Esophagus muscularis mucosa (tissue), 4 donors: ENCODE measurements around the gene KCNE3. TPM values are rescaled to one million over a fixed set of nuclear protein-coding genes. Genes with fewer than 3 reads are reported as not detected.

Source experiments
- DNase-seq: peaks from one replicate; pipeline ENCODE4 v3.0.0-alpha.2; 2017; ENCODE audit errors: extremely low spot score
- H3K27ac ChIP-seq, 4 donors: fragments of 200-600 bp; sonication (generic); replicated peaks in 1 of 4; 1 replicate in 3 of 4; 2 replicates in 1 of 4; pipeline ENCODE4 v1.5.1; 2016 to 2019; ENCODE audit warnings: mild to moderate bottlenecking in 1 of 4
- H3K27me3 ChIP-seq, 4 donors: fragments of 200-600 bp; sonication (generic); one replicate each; pipeline versions ENCODE4 v1.5.1 to v1.6.0; 2016 to 2019
- H3K36me3 ChIP-seq, 4 donors: fragments of 200-600 bp; sonication (generic); one replicate each; pipeline ENCODE4 v1.5.1; 2016 to 2019
- H3K4me1 ChIP-seq, 4 donors: fragments of 200-600 bp; sonication (generic); one replicate each; pipeline ENCODE4 v1.5.1; 2016 to 2019
- H3K4me3 ChIP-seq, 4 donors: fragments of 200-600 bp; sonication (generic); 1 replicate in 2 of 4; 2 replicates in 2 of 4; pipeline ENCODE4 v1.5.1; 2016 to 2019; ENCODE audit warnings: mild to moderate bottlenecking in 4 of 4, moderate library complexity in 1 of 4
- H3K9me3 ChIP-seq, 4 donors: fragments of 200-600 bp; sonication (generic); 1 replicate in 3 of 4; 2 replicates in 1 of 4; pipeline ENCODE4 v1.5.1; 2016 to 2019
- EP300 ChIP-seq: sonication (generic); formaldehyde crosslinking; IDR thresholded peaks from one replicate; pipeline ENCODE4 v1.6.1; 2017; ENCODE audit warnings: antibody characterized with exemption
- POLR2A ChIP-seq: fragments of 450-650 bp; IDR thresholded peaks from one replicate; pipeline ENCODE4 v1.6.1; 2017; ENCODE audit warnings: antibody characterized with exemption, moderate library complexity, mild to moderate bottlenecking, low read depth
- POLR2AphosphoS5 ChIP-seq, 2 donors: sonication (generic); formaldehyde crosslinking; IDR thresholded peaks; one replicate each; pipeline ENCODE4 v1.6.1; 2017; ENCODE audit warnings: antibody characterized with exemption in 2 of 2
- WGBS: methylation state at CpG from one replicate; pipeline ENCODE4 v1.1.5; 2018; 5-methylcytosine and 5-hydroxymethylcytosine counted together
- intact Hi-C: fragments of 100-400 bp; cut with DNase I; formaldehyde crosslinking; loops from one replicate; pipeline ENCODE4 v1.15.1; 2023
- total RNA-seq, 4 donors: library from RNA; depleted of rRNA; stranded (reverse); fragments of >200 nt; gene quantifications; one replicate each; pipeline versions ENCODE4 v1.1.0 to v1.2.1, GENCODE V29; 2016
- TF ChIP-seq, protein P1 (sequence below), 3 experiments: fragments of 200-600 bp in 2 of 3; fragments of 450-650 bp in 1 of 3; sonication (generic) in 2 of 3; IDR thresholded peaks; one replicate each; pipeline ENCODE4 v1.5.1; 2017 to 2019; ENCODE audit warnings: antibody characterized with exemption in 3 of 3, mild to moderate bottlenecking in 2 of 3, moderate library complexity in 1 of 3

The KCNE3 gene
- total RNA-seq, 4 donors from 2014 or later = 6.0 to 9.6 (median 6.8) TPM

DNA sequence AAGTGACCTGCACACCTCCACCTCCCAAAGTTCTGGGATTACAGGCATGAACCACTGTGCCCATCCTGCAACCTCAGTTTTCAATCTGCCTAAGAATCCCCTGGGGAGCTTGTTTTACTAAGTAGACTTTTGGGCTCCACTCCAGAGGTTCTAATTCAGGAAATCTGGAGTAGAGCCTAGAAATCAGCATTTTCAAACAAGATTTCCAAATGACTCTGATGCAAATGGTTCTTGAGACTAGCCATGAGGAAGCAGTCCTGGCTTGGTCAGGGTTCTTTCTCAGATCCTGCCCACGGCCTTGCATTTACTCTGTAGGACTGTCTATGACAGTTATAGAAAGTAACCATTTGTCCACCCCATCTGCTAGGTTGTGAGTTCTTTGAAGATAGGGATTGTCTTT lies 1.6 kb upstream of the KCNE3 start:
- Histone ChIP-seq H3K4me3 (no peak overlapping the region), H3K9me3 (no peaks in the 10 kb centered on the region), H3K4me1 (peaks cover 14 to 19% (median 16%) of the 10 kb centered on the region in 4 donors), H3K27me3 (peaks cover 0 to 7% (median 0%) of the 10 kb centered on the region in 4 donors), H3K36me3 (no peaks in the 10 kb centered on the region), H3K27ac (no peak overlapping the region)
- no peak for DNase-seq
- TF ChIP-seq POLR2AphosphoS5 (IDR thresholded peaks at IDR 0.05) = no peak
- no peak for TF ChIP-seq EP300
- TF ChIP-seq, protein P1, sequence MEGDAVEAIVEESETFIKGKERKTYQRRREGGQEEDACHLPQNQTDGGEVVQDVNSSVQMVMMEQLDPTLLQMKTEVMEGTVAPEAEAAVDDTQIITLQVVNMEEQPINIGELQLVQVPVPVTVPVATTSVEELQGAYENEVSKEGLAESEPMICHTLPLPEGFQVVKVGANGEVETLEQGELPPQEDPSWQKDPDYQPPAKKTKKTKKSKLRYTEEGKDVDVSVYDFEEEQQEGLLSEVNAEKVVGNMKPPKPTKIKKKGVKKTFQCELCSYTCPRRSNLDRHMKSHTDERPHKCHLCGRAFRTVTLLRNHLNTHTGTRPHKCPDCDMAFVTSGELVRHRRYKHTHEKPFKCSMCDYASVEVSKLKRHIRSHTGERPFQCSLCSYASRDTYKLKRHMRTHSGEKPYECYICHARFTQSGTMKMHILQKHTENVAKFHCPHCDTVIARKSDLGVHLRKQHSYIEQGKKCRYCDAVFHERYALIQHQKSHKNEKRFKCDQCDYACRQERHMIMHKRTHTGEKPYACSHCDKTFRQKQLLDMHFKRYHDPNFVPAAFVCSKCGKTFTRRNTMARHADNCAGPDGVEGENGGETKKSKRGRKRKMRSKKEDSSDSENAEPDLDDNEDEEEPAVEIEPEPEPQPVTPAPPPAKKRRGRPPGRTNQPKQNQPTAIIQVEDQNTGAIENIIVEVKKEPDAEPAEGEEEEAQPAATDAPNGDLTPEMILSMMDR (IDR thresholded peaks at IDR 0.05) = no peak
- TF ChIP-seq POLR2A = no peak
- WGBS = 75% methylated on average over 1 of the region's 1 CpG
- intact Hi-C loops = no loop called here

DNA sequence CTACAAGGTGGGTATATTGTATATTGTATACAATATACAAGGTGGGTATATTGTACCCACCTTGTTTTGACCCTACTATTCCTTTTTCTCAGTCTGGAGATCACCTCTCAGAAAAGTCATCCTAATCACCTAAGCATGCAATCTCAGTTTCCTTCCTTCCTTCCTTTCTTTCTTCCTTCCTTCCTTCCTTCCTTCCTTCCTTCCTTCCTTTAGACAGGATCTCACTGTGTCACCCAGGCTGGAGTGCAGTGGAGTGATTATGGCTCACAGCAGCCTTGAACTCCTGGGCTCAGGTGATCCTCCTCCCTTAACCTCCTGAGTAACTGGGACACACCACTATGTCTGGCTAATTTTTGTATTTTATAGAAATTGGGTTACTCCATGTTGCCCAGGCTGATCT lies 1.2 kb upstream of the KCNE3 start:
- Histone ChIP-seq H3K27ac (no peak overlapping the region), H3K9me3 (no peaks in the 10 kb centered on the region), H3K4me3 (no peak overlapping the region), H3K4me1 (peaks cover 14 to 19% (median 16%) of the 10 kb centered on the region in 4 donors), H3K27me3 (peaks cover 0 to 7% (median 0%) of the 10 kb centered on the region in 4 donors), H3K36me3 (no peaks in the 10 kb centered on the region)
- DNase-seq = no peak
- TF ChIP-seq EP300 = no peak
- no peak for TF ChIP-seq POLR2A
- TF ChIP-seq, protein P1 (IDR thresholded peaks at IDR 0.05) = no peak
- TF ChIP-seq POLR2AphosphoS5 (IDR thresholded peaks at IDR 0.05) = no peak
- intact Hi-C loops = no loop called here

DNA sequence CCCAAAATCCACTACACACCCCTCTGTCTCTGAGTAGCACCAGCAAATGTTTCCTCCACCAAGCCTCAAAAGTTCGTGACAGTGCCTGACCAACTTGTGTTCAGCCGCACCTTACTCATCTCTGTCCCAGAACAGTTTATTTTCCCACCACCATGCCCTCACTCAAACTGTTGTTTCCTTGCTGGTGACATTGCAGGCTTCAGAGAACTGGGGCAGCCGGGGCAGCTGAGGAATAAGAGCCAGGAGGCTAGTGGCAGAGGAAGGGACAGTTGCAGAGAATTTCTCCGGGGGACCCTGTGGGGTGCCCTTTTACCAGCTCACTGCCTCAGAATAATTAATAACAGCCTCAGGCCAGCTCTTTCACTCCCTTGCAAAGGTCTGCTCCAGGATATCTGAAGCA lies 709 bp upstream of the KCNE3 start:
- H3K27ac ChIP-seq = peak overlapping the region in 1 of 4 donors; percentile 37
- H3K36me3 ChIP-seq = no peaks in the 10 kb centered on the region
- H3K9me3 ChIP-seq = no peaks in the 10 kb centered on the region
- 85% methylated on average over 4 of the region's 4 CpGs for WGBS
- peaks cover 14 to 19% (median 16%) of the 10 kb centered on the region in 4 donors for H3K4me1 ChIP-seq
- peaks cover 0 to 7% (median 0%) of the 10 kb centered on the region in 4 donors for H3K27me3 ChIP-seq
- intact Hi-C loops = no loop called here
- TF ChIP-seq POLR2A = no peak
- no peak for TF ChIP-seq EP300
- TF ChIP-seq POLR2AphosphoS5 (IDR thresholded peaks at IDR 0.05) = no peak
- TF ChIP-seq, protein P1 (IDR thresholded peaks at IDR 0.05) = no peak
- no peak overlapping the region for H3K4me3 ChIP-seq
- no peak for DNase-seq

DNA sequence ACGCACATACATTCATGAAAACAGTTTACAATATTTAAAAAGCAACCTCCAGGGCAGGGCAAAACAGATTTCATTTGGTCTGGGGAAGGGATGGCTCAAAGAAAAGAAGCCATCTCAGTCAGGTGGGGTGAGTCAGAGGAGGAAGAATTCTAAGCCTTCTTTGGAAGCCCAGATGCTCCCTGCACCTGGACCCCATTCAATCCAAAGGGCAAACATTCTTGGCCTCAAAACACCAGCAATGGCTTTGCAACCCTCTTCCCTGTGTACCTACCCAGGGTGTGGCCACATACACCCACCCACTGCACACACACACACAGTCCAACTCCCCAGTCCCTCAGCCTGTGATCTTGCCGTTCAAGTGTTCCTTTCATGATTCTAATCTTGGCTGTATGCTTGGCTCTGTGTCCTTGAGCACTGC lies 2.0 kb downstream of the KCNE3 start:
- no peak overlapping the region for H3K4me3 ChIP-seq
- peaks cover 15 to 26% (median 25%) of the 10 kb centered on the region in 4 donors for H3K4me1 ChIP-seq
- H3K9me3 ChIP-seq = no peaks in the 10 kb centered on the region
- DNase-seq = no peak
- no peak for TF ChIP-seq POLR2AphosphoS5 (IDR thresholded peaks at IDR 0.05)
- H3K36me3 ChIP-seq = no peaks in the 10 kb centered on the region
- 82% methylated on average over 2 of the region's 2 CpGs for WGBS
- intact Hi-C loops = no loop called here
- H3K27ac ChIP-seq = no peak overlapping the region
- no peaks in the 10 kb centered on the region for H3K27me3 ChIP-seq

DNA sequence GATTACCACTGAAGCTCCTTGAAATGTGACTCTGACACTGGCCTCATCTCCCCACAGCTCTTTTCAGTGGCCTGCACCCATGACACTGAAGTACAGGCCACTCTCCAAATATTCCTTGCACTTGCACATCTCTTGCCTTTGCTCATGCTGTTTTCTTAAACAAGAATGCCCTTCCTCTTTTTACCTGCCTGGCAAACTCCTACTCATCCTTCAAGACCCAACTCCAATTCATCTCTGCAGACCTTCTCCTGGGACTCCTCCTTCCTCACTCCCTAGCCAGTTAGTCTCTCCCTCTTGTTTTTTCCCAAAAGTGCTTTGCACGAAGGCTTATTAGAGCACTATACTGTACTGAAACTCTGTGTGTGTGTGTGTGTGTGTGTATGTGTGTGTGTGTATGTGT lies 2.6 kb downstream of the KCNE3 start:
- 94% methylated on average over 1 of the region's 1 CpG for WGBS
- Histone ChIP-seq H3K4me1 (peaks cover 15 to 31% (median 29%) of the 10 kb centered on the region in 4 donors), H3K36me3 (no peaks in the 10 kb centered on the region), H3K9me3 (no peaks in the 10 kb centered on the region), H3K27me3 (no peaks in the 10 kb centered on the region), H3K27ac (no peak overlapping the region), H3K4me3 (no peak overlapping the region)
- intact Hi-C loops = no loop called here
- no peak for TF ChIP-seq POLR2A
- TF ChIP-seq EP300 = no peak
- TF ChIP-seq, protein P1 (IDR thresholded peaks at IDR 0.05) = no peak
- TF ChIP-seq POLR2AphosphoS5 (IDR thresholded peaks at IDR 0.05) = no peak
- no peak for DNase-seq
